HG02970 (cell line): ENCODE results near the gene VCAN.

ENCODE experiments used
- ATAC-seq: cut with Tn5 transposase; IDR thresholded peaks from one replicate; pipeline ENCODE4 v1.9.1; 2021; ENCODE audit warnings: mild to moderate bottlenecking, moderate library complexity, moderate number of reproducible peaks; ENCODE audit not compliant: unreplicated experiment, low FRiP score

Gene VCAN

DNA sequence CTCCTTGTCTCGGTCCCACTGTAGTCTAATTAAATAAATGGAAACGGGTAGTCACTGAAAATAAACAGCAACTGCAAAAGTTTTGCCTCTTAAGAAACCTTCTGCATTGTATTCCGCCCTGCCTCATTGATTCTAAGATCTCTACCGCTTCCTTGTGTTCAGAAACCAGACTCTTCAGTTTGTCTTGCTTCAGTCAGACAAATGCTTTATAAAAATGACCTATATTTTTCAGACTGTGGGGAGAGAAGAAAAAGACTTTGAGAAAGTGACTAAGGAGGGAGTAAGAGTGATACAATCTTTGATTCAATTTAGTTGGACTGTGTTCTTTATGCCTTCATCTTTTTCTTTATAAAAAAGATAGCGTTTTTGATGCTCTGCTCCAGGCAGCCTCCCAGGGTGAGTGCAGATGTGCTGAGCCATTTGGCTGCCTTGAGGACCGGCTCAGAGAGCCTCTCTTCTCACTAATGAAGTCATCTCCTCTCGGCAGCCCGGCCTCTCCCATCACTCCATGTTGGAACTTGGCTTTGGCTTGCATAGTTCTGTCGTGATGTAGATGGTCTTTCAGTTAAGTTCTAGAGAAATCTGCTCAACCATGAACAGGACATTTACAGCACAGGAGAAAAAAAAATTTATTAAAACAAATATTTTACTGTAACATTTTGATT is 4.0 kb upstream of the VCAN start:
- no peak for ATAC-seq

DNA sequence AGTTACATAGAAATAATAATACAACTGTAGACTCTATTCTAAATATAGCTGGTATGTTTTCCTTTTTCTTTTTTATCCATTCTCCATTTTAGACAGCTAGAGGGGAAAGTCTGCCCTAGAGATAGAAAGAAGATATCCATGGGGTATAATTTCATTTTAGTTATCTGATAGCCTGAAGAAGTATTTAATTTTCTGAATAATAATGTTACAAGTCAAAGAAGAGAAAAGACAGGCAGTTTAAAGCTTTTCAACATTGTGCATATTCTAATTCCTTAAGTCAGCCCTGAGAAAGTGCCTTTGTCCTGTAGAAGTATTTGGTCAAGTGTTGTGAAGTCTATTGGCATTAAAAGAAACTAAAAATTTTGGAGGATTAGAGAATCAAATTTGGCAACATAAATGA is 2.5 kb upstream of the VCAN start:
- ATAC-seq: no peak

DNA sequence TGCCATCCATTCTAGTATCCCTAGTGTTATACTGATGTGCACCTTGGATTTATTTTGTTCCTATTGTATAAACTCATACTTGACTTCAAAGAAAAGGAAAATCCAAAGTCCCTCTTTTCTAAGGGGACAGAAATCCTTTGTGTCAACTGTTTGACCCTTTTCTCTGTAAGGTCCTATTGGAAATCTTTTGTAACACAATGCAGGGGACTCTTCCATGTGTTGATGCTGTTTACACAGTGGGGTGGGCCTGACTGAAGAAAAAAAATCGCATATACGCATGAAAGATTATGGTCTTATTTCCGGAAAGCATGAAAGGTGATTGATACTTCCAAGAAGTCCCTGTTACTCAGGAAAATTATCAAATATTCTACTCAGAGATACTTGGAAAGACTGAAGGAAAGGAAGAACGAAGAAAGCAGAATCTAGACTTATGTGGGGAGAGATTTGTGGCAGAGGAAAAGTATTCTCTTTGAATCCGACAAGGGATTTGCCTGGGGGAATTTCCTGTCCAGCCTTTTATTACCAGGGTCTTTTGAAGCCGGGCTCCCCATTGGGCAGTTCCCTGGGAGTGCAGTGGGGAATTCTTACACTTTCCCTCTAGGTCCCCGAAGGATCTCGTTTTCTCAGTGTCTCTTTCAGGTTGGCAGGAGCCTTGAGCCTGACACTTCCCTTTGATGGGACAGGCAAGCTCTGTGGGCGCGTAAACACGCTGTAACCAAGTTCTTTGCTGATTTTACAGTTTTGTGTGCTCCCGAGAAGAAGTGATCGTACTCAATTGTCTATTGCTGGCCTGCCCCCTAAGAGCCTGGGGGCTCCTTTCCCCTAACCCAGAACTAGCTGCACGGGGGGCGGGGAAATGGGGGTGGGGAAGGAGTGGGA is 779 bp upstream of the VCAN start:
- ATAC-seq: no peak

DNA sequence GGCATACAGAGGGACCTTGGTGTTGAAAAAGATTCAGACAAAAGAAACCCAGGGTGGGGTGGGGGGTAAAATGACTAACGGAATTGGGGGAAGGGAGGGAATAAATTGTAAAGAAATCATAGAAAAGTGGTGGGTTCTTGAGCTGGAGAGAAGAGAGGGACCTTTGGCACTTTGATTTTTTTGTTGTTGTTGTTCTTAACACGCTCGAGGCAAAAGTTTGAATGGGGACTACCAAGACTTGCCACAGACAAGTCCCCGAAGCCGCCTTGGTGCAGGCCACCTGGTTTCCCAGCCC is 616 bp downstream of the VCAN start:
- no peak for ATAC-seq

DNA sequence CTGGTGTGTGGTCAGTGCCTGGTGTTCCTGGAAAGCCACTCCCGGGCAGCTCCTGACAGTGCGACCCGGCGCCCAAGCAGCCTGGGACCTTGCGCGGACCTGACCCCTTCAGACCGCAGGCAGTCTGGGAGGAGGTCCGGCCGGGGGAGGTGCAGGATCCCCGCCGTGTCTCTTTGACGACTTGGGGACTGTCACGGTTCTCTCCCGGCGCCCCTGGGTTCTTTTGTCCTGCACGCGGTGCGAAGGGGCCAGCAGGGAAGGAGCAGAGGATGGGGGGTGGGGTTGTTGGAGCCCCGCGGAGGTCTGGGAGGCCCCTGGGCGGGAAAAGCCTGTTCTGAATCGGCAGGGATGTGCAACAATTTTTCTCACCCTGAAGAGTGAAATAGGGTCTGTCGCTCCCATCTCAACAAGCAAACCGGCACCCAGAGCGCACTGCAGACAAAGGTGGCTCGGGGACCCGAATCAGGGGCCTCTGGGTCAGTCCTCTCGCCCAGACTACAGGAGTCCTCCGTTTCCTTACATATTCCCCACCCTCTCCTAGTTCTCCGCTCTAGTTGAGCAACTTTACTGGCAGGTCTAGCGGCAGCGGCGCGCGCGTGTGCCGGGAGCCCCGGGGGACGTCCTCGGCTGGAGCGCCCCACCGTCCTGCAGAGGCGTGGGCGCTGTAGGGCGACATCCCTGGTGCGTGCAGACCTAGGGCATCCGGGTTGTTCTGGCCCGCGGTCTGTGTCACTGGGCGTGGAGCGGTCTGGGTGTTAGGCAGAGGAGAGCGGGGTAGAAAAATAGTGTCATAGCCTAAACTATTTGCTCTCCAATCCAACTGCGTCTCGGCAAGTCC is 1.2 kb downstream of the VCAN start:
- ATAC-seq: peak; percentile 34

DNA sequence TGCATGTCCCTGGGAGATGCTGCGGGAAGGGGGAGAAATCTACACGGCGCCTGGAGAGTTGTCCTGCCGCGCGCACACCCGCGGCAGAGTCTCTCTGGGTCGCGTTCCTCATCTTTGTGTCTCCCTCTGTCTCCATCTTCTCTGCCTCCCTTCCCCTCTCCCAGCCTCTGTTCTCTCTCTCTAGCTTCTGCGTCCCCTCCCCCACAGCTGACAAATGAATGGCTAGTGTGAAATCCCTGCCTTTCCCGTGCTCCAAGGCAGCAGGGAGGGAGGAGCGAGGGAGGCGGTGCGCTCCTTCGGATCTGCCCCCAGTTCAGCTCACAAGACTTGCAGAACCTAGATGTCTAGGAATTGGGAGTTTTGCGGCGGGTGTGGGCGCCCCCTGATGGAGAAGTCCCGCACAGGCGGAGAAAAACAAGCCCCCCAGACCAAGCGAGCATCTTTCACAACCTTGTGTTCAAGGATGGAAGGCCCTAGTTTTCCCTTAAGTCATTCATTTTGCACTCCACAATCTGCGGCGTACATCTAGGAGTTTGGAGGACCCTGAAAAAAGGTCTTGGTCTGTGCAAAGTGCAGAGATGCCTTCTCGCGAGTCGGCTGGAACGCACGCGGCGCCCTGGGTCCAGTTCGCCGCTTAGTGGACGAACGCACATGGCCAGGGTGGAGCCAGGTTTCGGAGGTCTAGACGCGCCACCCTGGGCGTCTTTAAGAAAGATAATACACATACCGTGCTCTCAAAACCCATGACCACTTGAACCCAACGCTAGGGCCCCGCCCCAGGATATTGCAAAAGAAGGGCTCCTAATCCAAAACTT is 2.0 kb downstream of the VCAN start:
- peak; percentile 47 for ATAC-seq

DNA sequence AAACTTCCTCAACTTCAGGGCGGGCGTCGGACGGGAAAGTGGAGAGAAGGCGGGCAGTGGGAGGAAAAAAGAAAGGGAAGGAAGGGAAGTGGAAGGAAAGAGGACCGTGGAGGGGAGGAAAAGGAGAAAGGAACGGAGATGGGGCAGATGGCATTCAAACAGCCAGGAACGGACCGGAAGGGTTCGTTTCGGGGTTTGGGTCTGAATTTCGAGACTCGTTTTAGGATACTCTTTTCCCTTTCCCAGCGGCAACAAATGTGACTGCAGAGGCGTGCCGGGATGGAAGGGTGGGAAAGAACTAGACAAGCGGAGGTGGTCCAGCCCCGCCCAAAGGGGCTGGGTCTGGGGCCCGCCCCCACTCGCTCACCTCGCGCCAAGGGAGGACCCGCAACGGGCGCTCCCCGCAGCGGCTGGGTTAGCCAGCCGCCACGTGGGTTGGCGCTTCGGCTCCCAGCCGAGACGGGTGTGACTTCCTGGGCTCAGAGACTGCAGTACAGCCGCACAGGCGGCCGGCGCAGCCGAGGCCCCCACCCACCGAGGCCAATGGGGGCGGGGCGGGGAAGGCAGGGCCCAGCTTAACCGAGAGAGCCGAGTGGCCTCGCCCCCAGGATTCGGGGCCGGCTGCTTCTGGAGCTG is 2.7 kb downstream of the VCAN start:
- no peak for ATAC-seq

DNA sequence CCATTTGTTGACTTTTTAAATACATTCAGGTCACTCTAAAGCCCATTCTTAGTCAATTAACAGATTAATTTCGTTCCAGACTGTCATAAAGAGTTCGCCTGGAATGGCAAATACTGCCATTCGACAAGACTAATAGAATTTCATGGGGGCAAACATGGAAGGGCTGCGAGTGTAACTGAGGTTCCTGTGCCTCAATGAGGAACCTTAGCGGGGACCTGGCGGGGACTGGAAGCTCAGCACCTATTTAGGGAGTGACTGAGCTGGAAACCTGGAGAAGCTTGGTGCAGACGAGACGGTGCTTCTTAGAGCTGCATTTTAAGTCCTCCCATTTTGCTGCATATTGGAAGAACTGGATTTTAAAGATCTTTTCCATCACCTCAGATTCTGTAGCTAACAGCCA is 3.4 kb downstream of the VCAN start:
- no peak for ATAC-seq

DNA sequence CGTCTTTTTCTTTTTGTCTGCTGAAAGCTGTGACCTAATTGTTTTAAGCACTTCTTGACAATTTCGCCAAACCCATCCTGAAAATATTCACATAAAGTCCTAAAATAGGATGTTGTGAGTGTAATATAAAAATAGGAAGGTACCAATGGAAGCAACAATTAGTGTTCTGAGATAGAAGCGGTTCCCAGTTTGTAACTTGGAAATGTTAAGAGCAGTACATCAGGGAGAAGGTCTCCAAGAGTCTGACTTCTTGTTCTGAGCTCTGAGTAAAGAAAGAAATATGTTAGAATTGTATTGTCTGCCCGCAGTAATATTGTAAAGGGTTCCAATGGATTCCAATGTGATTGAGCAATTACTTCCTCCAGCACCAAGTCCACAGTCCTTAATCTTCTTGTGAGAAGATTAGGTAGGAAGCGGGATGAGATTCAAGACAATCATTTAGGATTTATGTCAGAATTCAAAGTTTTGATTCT is 3.9 kb downstream of the VCAN start:
- ATAC-seq: no peak

DNA sequence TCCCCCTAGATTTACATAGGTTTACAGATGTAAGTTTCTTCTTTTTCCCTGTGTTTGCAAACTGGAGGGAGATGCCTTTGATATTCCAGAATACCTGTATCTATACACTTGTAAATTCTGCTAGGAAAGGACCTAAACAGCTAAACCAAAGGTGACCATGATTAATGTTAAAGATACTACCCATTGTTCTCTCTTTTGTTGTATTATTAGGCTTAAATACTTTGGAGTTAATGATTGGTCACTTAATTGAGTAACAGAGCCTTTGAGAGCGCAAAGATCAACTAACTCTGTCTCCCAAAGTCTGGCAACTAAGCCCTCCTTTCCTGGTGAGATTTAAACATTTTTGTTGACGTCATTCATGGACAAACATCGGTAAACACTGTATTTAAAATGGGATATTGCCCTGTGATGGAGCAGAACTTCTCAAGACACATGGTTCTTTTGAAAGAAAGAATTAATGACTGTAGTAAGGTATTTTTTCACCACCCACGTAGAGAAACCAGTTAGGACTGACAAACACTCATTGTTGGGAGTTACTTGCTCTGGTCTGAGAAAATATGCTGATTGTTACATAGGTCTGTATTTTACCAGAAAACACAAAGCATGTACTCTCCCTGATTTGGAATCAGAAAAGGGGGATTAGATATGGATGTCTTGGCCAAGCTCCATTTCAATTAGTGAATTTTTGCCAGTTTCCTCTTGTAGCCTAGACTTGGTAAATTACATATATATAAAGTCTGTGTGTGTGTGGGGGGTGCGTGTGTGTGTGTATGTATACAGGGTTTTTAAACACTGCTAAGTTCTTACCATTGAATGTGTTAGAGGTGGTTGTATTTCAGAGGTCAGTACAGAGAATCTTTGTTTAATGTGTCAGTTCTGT is 4.6 kb downstream of the VCAN start:
- no peak for ATAC-seq

DNA sequence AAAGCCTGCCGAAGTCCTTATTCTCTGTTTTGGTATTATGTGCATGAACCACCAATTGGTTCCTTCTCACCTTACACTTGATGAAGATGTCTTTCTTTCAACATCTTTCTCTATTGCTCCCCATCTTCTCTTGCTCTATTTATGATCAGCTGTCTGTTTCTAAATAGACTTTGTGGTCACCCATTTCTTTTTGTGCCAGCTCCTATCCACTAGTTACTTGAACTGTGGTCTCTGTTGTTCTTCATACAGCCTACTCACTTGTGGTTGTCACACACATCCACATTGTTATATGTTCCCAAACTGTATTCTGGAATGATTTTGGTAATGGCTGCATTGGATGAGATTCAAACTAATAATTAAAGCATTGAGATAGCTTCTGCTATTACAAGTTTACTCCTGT is 11.4 kb downstream of the VCAN start:
- no peak for ATAC-seq

DNA sequence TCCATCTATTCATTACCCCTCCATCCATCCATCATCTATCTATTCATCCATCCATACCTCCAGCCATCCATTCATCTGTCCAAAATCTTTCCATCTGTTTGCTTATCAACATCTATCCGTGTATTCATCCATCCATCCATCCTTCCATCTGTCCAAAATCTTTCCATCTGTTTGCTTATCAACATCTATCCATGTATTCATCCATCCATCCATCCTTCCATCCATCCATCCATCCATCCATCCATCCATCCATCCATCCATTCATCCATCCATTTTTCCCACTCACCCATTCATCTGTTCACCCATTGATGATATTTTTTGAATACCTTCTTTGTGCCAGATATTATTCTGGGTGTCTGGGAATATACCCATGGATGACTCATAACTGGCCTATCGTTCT is 12.8 kb downstream of the VCAN start:
- ATAC-seq: no peak

DNA sequence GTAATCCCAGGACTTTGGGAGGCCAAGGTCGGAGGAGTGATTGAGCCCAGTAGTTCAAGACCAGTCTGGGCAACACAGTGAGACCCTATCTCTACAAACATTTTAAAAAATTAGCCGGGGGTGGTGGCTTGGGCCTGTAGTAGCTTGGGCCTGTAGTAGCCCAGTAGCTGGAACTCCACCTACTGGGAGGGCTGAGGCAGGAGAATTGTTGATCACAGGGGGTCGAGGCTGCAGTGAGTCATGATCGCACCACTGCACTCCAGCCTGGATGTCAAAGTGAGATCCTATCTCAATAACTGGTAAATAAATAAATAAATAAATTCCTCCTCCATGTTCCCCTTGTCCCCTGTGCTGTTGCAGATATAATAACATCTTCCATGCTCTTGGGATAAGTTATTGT is 14.3 kb downstream of the VCAN start:
- no peak for ATAC-seq

DNA sequence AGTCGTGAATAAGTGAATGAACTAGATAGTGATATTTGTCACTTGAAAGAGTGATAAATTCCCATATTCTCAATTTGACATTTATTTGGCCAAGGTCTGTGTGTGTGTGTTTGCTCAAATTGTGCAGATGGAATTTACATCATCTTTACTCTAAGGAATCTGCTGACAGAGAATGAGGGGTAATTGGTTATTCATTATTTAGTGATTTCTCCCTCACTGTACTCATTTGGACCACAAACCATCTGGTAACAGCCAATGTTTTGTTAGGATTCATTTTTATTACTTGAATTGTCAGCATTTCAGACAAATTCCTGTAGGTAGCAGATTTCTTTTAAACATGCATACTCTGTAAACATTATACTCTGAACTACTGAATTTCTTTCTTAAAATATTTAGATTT is 15.6 kb downstream of the VCAN start:
- no peak for ATAC-seq

DNA sequence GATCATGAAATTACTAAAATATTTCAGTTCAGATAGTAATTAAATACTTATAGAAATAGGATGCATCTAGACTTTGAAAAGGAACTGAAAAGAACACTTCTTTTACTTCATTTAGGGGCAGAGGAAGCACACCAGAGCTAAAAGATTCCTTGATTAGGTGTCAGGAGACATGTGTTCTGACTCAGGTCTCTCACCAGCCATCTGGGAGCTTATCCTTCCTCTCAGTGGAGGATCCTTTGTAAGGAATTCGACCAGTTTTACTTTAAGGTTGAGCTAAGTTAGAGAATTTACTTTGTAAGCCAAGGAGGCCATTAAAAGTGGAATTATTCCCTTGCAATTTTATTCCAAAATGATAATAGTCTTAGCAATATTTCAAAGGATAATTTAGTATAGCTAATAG is 16.7 kb downstream of the VCAN start:
- no peak for ATAC-seq

DNA sequence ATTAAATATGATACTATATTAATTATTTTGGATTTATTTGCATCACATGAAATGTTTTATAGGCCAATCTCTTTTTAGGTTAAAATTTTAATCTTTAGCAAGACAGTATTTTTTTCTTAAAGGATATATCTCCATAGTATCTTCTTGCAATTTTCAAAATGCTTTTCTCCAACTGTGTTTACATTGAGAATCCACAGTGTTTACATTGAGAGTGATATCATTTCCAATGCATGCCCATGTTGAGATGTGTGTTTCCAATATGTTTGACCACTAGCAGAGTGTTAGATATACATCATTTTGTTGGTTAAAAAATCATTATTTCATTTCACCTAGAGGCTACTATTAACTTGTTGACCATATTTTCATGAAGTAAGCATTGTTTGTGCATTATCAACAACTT is 17.3 kb downstream of the VCAN start:
- ATAC-seq: no peak

DNA sequence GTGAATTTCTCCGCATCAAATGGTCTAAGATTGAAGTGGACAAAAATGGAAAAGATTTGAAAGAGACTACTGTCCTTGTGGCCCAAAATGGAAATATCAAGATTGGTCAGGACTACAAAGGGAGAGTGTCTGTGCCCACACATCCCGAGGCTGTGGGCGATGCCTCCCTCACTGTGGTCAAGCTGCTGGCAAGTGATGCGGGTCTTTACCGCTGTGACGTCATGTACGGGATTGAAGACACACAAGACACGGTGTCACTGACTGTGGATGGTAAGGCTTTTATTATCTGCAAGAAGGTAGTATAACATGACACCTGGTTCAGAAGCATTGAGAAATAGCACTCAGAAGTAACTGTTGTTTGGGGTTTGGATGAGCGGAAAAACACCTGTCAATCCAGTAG is 18.7 kb downstream of the VCAN start:
- ATAC-seq: no peak

DNA sequence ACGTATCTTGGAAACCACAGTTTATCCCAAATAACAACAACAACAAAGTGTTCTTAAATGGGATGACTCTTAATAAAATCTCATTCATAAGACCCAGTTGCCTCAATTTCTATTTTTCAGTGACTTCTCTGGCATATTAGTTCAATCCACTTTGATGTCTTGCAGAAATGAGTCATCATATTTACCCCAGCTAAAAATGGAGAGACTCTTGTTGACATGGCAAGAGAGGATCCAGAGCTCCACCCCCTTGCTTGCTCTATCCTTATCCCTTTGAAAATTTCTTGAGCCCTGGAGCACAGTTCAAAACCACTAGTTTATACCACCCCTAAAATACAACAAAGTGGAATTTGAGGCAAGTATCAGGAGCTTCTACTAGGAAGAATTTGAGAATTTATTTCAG is 20.8 kb downstream of the VCAN start:
- no peak for ATAC-seq

DNA sequence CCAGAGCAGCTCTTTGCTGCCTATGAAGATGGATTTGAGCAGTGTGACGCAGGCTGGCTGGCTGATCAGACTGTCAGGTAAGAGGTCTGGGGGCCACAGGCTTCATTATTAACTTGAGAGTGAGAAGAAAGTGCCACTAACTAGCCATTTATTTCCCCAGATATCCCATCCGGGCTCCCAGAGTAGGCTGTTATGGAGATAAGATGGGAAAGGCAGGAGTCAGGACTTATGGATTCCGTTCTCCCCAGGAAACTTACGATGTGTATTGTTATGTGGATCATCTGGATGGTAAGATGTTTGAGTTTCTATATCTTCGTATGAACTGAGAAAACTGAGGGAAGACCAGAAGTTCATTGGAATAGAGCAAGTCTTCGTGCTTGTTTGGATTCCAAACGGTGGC is 22.1 kb downstream of the VCAN start:
- no peak for ATAC-seq
